Glutamatergic neuron (in vitro differentiated cells): ENCODE measurements around the gene SALL1. TPM values are rescaled to one million over a fixed set of nuclear protein-coding genes. Genes with fewer than 3 reads are reported as not detected.

Experiments used
- DNase-seq: peaks from one replicate; pipeline ENCODE4 v3.0.0; 2022
- H3K27ac Mint-ChIP-seq: one replicate; pipeline ENCODE4 v1.8.0; 2020; ENCODE audit warnings: mild to moderate bottlenecking, mixed read lengths, inconsistent platforms; ENCODE audit not compliant: unreplicated experiment
- H3K27me3 Mint-ChIP-seq: one replicate; pipeline ENCODE4 v1.8.0; 2020; ENCODE audit warnings: mild to moderate bottlenecking, moderate library complexity, mixed read lengths, inconsistent platforms; ENCODE audit not compliant: unreplicated experiment
- H3K36me3 Mint-ChIP-seq: one replicate; pipeline ENCODE4 v1.8.0; 2020; ENCODE audit warnings: mild to moderate bottlenecking, mixed read lengths, inconsistent platforms; ENCODE audit not compliant: unreplicated experiment
- H3K4me1 Mint-ChIP-seq: one replicate; pipeline ENCODE4 v1.8.0; 2020; ENCODE audit warnings: mild to moderate bottlenecking, low read depth, mixed read lengths, inconsistent platforms; ENCODE audit not compliant: unreplicated experiment
- H3K4me3 Mint-ChIP-seq: one replicate; pipeline ENCODE4 v1.8.0; 2020; ENCODE audit warnings: mild to moderate bottlenecking, mixed read lengths, inconsistent platforms; ENCODE audit not compliant: unreplicated experiment
- H3K9me3 Mint-ChIP-seq: one replicate; pipeline ENCODE4 v1.8.0; 2020; ENCODE audit warnings: mild to moderate bottlenecking, moderate library complexity, mixed read lengths, inconsistent platforms; ENCODE audit not compliant: unreplicated experiment
- CTCF ChIP-seq: fragments of 200-600 bp; sonication (generic); IDR thresholded peaks from one replicate; pipeline ENCODE4 v1.5.0; 2021; ENCODE audit not compliant: partially characterized antibody, unreplicated experiment
- total RNA-seq: library from RNA; stranded (reverse); fragmentation: NEBNext Ultra II Directional; extraction: Animal tissue kit (Norgen Biotek cat#: 25700); gene quantifications from one replicate; pipeline ENCODE4 v1.2.1, GENCODE V29; 2021; ENCODE audit not compliant: unreplicated experiment

The SALL1 gene
- total RNA-seq, 1 donor from 2014 or later, result 35.7 TPM

- Mint-ChIP-seq H3K36me3 (no peaks in the 10 kb centered on the region), H3K27me3 (peaks cover 5% of the 10 kb centered on the region), H3K27ac (no peak overlapping the region), H3K9me3 (no peaks in the 10 kb centered on the region), H3K4me1 (peaks cover 12% of the 10 kb centered on the region), H3K4me3 (no peak overlapping the region)
- no peak for DNase-seq
- TF ChIP-seq CTCF, result no peak
These were observed 22.0 kb downstream of the SALL1 start for GRCh38 chr16:51129105-51129504.

- H3K4me1 Mint-ChIP-seq, result peaks cover 8% of the 10 kb centered on the region
- DNase-seq, result no peak
- peak; percentile 23 for TF ChIP-seq CTCF
- peaks cover 4% of the 10 kb centered on the region for H3K27me3 Mint-ChIP-seq
- H3K27ac Mint-ChIP-seq, result no peak overlapping the region
- H3K4me3 Mint-ChIP-seq, result no peak overlapping the region
- H3K9me3 Mint-ChIP-seq, result no peaks in the 10 kb centered on the region
- no peaks in the 10 kb centered on the region for H3K36me3 Mint-ChIP-seq
These were observed 25.1 kb downstream of the SALL1 start for GRCh38 chr16:51125992-51126391.

- H3K4me1 Mint-ChIP-seq, result peaks cover 8% of the 10 kb centered on the region
- H3K36me3 Mint-ChIP-seq, result no peaks in the 10 kb centered on the region
- no peak overlapping the region for H3K27ac Mint-ChIP-seq
- no peak for TF ChIP-seq CTCF
- no peak overlapping the region for H3K4me3 Mint-ChIP-seq
- DNase-seq, result no peak
- H3K9me3 Mint-ChIP-seq, result no peaks in the 10 kb centered on the region
- peaks cover 4% of the 10 kb centered on the region for H3K27me3 Mint-ChIP-seq
These were observed 26.2 kb downstream of the SALL1 start for GRCh38 chr16:51124896-51125295.

GRCh38 chr16:51121850-51122249 lies 29.2 kb downstream of the SALL1 start:
- no peak for TF ChIP-seq CTCF
- Mint-ChIP-seq H3K36me3 (no peaks in the 10 kb centered on the region), H3K27me3 (peaks cover 2% of the 10 kb centered on the region), H3K27ac (no peak overlapping the region), H3K4me1 (peaks cover 6% of the 10 kb centered on the region), H3K9me3 (no peaks in the 10 kb centered on the region), H3K4me3 (no peak overlapping the region)
- DNase-seq, result no peak

- H3K27me3 Mint-ChIP-seq, result peaks cover 2% of the 10 kb centered on the region
- no peak for TF ChIP-seq CTCF
- no peak overlapping the region for H3K27ac Mint-ChIP-seq
These were observed 30.2 kb downstream of the SALL1 start for GRCh38 chr16:51120730-51121347.

More at GRCh38 chr16:51120730-51121347, 30.2 kb downstream of the SALL1 start:
- H3K9me3 Mint-ChIP-seq, result peaks cover 2% of the 10 kb centered on the region
- H3K4me3 Mint-ChIP-seq, result no peak overlapping the region
- peaks cover 13% of the 10 kb centered on the region for H3K4me1 Mint-ChIP-seq
- no peaks in the 10 kb centered on the region for H3K36me3 Mint-ChIP-seq
- DNase-seq, result no peak
